GM23248 (cell line): ENCODE results near the gene CRYBG1.

Source experiments
- EZH2 ChIP-seq: fragments of 200-600 bp; sonication (generic); IDR thresholded peaks from 2 replicates; pipeline ENCODE4 v1.6.1; 2018; ENCODE audit warnings: antibody characterized with exemption, mild to moderate bottlenecking; ENCODE audit not compliant: insufficient read depth, poor library complexity, severe bottlenecking
- EZH2phosphoT487 ChIP-seq: fragments of 200-600 bp; sonication (generic); IDR thresholded peaks from 2 replicates; pipeline ENCODE4 v1.6.1; 2018; ENCODE audit warnings: antibody characterized with exemption, moderate library complexity, mild to moderate bottlenecking, low read depth; ENCODE audit not compliant: insufficient read depth

- no peak for TF ChIP-seq EZH2
- TF ChIP-seq EZH2phosphoT487: no peak
These were observed 257.3 kb downstream of the CRYBG1 start for GRCh38 chr6:106617857-106618256.
